SIG-M5 treated with dmso at 0.1 percent for 504 hours (cell line): ENCODE results near the gene ANKDD1A.

Experiments used
- DNase-seq: peaks from one replicate; lab custom pipeline; 2025; ENCODE audit not compliant: unreplicated experiment; lab: John Stamatoyannopoulos, UW

ANKDD1A gene

DNA sequence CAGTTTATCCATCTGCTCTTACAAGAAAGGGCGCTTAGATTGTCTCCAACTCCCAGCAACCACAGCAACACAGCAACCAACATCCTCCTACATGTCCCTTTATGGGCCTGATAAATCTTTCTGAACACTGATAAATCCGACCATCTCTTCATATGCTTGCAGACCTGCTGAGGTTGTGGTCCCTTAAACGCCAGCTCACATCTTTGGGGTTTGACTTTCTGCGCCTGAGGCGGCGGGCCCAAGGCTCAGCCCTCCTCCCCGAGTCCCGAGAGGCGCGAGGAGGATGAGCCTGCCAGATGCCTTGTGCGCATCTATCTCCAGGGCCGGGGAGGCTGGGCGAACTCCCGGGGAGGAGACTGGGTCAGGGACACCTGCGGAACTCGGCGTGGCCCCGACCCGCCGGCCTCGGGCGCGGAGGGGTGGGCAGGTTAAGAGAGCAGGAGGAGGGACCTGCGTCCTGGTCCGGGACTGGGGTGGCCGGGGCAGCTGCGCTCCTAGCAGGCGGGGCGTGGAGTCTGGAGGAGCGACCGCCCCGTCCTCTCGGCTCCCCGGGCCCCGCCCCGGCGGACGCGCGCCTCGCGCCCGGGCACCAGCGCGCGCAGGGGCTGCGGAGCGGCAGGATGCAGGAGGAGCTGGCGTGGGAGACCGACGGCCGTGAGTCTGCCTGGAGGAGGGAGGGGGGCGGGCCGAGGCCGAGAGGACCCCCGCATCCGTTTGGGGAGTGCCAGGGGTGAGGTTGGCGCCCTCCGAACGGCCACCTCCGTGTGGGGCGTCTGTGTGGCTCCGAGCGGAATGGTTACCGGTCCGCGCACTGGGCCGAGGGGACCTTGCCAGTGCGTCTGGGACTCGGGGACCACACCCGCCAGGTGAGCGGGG lies at the start of gene ANKDD1A:
ANKDD1A (plus strand) TSS at position 592 of the 876 bp plus-strand sequence; CDS start at position 621, 29 bp downstream.
- peak; percentile 5 for DNase-seq

DNA sequence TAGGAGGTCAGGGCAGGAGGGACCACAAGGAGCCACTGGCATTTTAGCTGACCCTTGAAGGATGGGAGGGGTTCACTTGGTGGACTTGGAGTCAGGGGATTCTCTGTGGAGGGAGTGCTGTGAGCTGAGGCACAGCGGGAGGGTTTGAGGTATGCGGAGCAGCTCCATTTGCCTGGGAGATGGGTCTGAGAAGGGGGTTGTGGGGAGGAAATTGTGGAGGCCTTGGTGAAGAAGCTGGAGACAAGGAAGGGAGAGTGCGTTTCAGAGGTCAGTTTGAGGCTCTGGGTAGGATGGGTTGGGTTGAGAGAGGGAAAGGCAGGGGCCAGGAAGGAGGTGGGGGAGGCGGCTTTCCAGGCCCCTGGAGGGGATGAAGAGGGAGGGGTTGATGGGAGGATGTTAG lies 49.7 kb upstream of the ANKDD1A start:
- no peak for DNase-seq

DNA sequence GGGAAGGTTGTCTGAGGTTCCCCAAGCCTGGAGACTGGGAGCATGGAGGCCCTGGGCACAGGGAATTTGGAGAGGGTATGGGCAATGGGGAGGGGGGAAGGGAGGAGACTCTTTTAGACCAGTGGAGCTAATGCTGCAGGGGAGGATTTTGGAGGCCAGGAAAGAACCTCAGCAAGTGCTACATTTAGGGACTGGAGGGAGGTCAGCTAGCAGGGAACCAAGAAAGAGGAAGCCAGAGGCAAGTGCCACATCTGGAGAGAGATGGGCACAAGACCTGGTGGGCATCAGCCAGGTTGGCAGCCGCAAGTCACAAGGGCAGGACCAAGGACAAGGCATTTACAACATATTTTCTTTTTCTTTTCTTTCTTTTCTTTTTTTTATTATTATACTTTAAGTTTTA lies 49.3 kb upstream of the ANKDD1A start:
- no peak for DNase-seq

DNA sequence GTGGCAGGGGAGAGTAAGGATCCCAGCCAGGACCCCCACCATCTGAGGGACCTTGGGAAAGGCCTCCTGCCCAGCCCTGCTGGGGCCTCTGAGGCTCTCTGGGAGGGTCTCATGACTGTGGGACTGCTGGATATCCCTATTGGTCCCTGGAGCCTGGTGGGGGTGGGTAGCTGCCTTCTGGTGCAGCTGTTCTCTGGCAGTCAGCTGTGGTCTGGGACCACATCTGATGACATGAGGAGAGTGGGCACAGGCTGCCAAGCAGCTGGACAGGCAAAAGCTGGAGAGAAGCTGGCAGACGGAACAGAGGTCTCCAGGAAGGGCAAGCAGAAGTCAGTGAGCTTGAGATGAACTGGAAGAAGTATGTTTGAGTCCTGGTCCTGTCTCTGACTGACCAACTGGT lies 47.6 kb upstream of the ANKDD1A start:
- no peak for DNase-seq

DNA sequence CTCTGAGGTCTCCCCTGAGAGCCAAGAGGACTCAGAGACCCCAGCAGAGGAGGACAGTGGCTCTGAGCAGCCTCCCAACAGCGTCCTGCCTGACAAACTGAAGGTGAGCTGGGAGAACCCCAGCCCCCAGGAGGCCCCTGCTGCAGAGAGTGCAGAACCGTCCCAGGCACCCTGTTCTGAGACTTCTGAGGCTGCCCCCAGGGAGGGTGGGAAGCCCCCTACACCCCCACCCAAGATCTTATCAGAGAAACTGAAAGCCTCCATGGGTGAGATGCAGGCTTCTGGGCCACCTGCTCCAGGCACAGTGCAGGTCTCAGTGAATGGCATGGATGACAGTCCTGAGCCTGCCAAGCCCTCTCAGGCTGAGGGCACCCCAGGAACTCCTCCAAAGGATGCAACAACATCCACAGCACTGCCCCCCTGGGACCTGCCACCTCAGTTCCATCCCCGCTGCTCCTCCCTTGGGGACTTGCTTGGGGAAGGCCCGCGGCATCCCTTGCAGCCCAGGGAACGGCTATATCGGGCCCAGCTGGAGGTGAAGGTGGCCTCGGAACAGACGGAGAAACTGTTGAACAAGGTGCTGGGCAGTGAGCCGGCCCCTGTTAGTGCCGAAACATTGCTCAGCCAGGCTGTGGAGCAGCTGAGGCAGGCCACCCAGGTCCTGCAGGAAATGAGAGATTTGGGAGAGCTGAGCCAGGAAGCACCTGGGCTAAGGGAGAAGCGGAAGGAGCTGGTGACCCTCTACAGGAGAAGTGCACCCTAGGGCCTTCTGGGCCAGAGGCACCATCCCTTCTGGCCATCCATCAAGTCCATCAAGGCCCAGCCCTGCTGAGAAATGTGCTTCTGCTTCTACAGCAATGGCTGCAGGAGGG lies 46.3 kb upstream of the ANKDD1A start:
- no peak for DNase-seq

DNA sequence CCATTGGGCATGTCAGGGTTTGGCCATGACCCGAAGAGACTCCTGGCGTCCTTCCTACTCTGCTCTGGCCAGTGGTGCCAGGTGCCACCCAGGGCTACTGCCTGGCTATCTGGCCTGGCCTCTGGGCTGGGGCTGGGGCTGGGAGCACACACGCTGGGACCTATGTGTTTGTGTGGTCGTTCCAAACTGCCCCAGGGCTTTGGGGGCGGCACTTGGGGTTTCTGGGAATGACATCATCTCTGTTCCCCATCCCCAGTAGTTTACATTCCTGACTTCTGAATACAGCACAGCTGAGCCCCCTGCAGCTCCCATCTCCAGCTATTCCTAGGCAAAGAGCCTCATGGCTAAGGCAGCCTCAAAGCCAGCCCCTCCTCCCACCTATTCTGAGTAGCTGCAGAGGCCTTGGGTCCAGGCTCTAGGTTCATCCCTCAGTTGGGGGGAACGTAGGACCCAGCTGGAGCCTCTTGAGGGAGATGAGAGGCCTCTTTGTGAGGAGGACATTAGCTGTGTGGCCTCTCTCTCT lies 45.6 kb upstream of the ANKDD1A start:
- DNase-seq = no peak

DNA sequence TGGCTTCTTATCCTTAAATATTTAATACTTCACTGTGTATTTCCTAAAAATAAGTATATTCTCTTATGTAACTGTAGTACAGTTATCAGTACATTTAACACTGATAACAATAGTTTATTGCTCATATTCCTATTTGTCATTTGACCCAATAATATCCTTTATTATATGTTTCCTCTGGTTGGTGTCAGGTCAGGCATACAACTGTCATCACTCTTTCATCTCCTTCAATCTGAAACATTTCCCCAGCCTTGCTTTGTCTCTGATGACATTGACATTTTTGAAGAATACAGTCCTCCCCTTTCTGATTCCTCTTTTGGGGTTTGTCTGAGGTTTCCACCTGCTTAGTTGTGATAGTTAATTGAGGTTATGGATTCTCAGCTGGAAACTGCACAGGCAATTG lies 42.2 kb upstream of the ANKDD1A start:
- DNase-seq = no peak

DNA sequence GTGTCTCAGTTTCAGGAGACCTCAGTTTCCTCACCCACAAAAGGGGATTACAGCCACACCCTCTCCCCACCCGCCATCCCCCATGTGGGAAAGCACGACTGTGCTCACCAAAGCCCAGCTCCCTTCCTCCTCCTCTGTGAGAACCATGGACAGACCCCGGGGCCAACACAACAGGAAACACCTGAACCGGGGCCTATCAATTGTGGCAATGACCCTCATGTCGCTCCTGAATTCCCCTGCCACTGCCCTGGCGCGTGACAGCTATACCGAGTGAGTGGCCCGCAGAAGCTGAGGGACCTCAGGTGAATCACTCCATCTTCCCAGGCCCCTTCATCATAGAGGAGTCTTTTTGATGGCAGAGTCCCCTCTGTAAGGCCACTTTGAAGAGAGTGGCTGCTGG lies 41.3 kb upstream of the ANKDD1A start:
- no peak for DNase-seq

DNA sequence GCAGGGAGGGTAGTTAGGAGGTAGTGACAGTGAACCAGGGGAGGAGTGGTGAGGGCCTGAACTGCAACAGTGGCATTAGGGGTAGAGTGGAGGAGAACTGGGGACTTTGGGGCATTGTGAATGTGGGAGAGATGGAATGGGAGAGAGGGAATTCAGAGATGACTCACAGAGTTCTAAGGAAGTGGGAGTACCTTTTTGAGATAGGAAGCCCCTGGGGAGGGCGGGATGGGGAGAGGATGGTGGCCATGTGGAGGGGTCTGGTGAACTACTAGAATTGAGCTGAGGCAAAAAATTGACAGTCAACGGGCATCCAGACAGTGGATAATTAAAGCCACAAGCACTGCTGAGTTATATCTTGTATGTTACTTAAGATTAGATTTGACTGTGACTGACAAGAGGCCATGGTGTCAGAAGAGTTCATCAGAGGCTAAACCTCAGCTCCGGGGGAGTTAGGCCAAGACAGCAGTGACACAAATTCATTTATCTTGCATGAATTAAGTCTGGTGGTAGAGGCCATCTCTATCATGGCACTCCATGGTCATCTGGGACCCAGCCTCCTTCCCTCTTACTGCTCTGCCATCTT lies 36.0 kb upstream of the ANKDD1A start:
- DNase-seq = no peak

DNA sequence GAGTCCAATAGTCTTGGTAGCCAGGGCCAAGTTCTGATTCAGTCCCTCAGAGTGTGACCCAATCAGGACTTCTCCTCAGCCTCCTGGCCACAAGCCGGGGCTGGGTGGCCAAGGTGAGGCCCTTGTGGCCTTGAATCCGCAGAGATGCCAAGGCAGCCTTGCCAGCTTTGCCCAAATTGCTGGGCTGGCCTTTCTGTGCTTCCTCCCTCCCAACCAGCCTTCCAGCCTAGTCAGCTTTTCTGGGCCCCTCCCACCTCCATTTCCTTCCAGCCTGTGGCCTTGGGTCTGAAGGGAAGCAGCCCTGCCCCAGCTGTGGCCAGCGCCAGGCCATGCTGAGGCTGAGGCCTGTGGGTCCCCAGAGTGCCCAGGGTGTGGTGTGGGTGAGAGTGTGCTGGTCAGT lies 34.3 kb upstream of the ANKDD1A start:
- DNase-seq = peak; percentile 34

DNA sequence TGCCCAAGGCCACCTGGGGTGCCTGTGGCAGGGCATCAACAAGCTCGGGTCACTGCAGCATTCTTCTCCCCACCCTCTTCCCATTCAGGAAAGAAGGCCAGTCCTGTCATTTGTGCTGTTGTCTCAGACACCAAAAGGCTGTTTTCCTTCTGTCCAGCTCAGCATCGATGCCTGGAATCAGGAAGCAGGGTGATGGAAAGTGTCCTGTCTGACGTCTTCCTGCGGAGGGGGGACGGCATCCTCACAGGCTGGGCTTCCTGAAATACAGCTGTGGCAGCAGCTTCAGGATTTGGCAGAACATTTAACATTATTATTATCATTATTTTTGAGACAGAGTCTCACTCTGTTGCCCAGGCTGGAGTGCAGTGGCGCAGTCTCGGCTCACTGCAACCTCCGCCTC lies 33.0 kb upstream of the ANKDD1A start:
- no peak for DNase-seq

DNA sequence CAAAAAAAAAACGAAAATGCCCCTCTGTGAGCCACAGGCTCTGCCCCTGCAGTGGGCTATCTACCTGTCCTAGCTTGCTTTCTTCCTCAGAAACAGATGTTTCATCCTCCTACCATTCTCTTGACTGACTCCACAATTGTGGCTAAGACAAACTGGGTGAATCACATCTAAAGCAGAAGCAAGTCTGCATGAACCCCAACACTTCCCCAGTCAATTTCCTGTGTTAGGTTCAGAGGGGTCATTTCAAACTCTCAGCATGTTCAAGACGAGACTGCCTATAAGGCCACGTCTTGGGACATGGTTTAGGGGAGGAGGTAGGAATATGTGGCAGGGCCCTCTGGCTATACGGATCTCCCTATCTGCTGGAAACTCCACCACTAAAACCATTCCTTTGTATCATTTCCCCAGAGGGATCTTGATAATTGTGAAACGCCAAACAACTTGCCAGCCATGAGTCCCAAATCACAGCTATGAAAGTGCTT lies 28.6 kb upstream of the ANKDD1A start:
- peak; percentile 75 for DNase-seq

DNA sequence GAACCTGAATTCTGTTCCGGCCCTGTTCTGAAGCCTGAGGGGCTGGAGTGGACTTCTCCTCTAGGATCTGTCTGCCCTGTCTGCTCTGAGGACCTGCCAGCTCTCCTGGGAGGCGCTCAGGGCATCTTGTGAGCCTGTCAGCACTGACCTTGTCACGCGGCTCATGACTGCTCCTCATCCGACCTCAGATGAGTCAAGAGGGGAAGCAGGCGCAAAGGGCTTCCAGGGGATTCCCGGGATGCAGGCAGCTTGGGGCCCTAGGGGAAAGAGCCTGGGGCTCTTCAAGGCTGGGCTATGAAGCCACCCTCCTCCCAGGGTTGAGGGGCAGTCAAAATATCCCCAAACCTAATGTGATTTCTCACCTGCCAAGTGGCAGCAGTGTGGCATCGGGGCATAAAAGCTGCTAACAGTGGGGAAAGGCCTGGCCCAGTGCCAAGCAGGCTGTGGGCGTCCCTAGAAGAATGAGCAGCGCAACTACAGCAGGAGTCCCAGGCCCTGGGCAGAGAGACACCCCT lies 27.6 kb upstream of the ANKDD1A start:
- peak; percentile 6 for DNase-seq

DNA sequence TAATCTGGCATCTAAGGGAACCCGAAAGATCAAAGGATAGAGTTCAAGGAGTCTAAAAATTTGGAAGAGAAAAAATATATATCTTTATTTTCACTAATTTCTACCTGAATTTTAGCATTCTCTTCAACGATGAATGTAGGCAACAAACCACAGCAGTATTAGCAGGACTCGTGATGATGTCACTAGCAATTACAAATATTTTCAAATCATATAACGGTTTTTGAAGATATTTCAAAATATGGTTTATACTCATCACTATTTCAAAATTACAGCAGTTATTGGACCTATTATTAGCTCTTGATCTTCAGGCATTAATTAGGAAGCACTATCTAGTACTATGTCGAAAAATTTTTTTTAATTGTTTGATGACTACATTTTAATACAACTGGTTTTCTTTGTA lies 27.0 kb upstream of the ANKDD1A start:
- no peak for DNase-seq

DNA sequence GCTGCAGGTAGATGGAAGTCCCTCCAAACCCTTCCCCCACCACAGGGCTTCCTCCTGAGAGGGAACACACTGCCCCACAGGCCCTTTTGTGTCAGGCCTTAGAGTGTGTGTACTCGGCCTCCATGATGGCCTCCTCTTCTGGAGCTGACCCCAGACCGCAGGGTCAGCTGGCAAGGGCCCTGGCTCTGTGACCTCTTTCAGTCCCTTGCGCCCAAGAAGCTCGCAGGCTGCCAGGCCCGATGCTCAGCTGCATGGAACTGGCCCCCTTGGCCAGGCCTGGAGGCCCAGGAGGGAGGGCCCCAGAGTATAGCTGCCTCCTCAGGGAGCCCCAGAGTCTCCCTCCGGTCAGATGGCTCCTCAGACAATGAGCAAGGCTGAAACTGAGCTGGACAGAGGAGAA lies 23.4 kb upstream of the ANKDD1A start:
- DNase-seq = no peak

DNA sequence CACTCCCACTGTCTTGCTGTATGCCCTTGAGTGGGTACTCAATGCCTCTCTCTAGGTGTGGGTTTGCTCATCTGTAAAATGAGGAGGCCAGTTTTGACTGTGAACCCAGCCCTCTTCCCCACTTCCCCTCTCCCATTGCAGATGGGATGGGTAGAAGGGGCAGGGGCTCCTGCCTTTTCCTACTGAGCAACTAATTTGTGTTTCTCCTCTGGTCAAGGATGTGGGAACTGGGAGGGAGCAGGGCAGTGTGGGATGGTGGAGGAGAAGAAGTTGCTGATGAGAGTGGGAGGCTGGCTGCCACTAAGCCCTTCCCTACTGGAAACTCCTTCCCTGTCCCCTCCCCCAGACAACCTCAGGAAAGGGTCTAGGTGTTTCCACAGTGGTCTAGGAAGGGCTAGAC lies 20.1 kb upstream of the ANKDD1A start:
- DNase-seq = no peak

DNA sequence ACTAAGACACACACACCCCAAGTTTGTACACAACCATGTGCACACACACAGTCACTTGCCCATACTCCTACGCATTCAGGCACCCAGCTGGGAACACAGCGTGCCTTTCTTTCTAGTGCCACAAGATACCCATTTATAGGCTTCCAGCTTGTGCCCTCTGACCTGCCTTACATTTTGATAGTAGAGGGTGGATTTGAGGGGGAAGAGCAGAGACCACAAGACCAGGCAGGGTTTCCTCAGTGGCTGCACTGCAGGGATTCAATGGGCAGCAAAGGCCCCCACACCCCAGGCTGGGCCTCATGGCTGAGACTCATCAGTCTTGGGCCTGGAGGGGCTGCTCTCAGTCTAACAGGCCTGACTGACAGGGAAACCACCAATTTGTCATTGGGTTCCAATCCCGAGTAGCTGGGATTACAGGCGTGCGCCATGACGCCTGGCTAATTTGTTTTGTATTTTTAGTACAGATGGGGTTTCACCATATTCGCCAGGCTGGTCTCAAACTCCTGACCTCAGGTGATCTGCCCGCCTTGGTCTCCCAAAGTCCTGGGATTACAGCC lies 18.8 kb upstream of the ANKDD1A start:
- peak; percentile 12 for DNase-seq

DNA sequence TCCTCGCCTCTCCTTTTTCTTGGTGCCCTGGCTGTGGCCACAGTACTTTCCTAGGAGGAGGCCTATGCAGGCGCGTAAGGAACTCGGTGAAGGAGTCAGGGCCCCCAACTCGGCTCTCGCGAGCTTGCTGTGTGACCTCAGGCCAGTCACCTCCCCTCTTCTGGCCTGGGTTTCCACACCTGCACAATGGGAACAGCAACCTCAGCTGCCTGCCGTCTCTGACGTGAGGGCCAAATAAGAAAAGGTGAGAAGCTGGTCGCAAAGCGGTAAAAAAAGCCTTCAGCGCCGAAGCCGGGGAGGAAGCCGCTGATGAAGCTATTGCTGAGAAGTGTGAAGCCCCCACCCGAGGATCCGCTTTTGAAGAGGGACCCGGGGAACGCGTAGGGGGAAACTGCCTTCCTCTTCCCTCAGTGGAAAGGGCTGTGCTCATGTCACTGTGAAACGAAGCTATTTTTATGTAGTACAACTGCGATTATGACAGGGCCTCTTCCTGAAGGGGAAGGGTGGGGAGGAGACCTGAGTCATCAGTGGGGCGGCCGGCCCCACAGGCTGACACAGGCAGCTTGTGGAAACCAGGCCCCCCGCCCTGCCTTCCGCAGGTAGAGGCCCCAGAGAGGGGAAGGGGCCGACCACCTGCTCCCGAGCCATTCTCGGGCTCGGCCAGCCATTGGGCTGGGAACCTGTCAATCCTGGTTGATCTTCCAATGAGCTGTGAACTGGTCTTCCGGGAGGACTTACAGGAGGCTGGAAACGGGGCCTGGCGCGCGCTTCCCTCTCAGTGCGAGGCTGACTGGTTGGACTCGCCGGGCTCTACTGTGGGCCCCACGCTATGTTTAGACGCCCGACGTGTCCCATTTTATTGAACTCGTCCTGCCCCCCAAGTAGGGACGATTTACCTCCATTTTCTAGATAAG lies 18.0 kb upstream of the ANKDD1A start:
- peak; percentile 99 for DNase-seq

DNA sequence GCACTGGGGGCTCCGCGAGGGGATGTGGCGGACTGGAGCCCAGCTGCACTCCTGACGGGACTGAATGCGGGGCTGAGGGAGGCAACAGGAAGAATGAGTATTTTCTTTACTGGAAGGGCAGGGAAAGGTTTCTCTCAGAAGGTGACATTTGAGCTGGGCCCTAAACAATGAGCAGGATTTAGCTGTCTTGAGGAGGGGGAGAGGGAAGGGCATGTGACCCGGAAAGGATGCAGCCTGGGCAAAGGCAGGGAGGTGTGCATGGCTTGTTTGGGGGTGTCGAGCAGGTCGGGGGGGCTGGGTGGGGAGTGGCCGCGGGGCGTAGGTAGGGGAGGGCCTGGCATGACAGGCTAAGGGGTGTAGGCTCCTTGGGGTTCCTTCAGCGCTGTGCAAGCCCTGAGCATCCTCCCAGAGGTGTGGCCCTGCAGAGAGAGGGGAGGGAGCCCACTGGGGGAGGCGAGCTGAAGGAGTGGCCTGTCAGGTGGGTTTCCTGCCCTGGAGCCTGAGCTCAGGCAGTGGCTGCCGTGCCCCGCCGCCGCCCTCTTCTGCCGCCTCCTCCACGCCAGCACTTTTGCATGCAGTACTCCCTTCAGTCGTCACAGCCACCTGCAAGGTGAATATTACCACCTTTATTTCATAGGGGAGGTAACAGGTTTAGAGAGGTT lies 17.2 kb upstream of the ANKDD1A start:
- no peak for DNase-seq
